K562 (cell line): ENCODE results near the gene DNMT3A. TPM values are rescaled to one million over a fixed set of nuclear protein-coding genes. Genes with fewer than 3 reads are reported as not detected.

Source experiments
- ATAC-seq: fragments of 200-7000 bp; cut with Tn5 transposase; 3 replicates; pipeline ENCODE4 v1.9.1; 2020; ENCODE audit warnings: moderate library complexity
- BruUV-seq: library from RNA; stranded (reverse); fragments of 400-500 nt; replicated peaks from 2 replicates; lab custom pipeline; 2021; lab: Mats Ljungman, UMichigan
- CTCF ChIA-PET: fragments of 300-600 bp; formaldehyde crosslinking; extraction: SDS; loops from one replicate; lab custom pipeline; 2021; ENCODE audit warnings: low intra/inter-chr PET ratio; lab: Yijun Ruan, JAX
- POLR2A ChIA-PET: fragments of 300-600, 350-650 bp; sonication (Branson Sonifier 250); formaldehyde crosslinking; extraction: SDS; loops from one replicate; lab custom pipeline; 2021; ENCODE audit warnings: antibody characterized with exemption, inconsistent platforms; lab: Yijun Ruan, JAX
- DNase-seq, 4 experiments: peaks; one replicate each; pipeline versions ENCODE4 v3.0.0 to v3.0.0-alpha.2; 2011 to 2018; ENCODE audit warnings: low spot score in 3 of 4, mixed read lengths in 3 of 4; ENCODE audit errors: extremely low read depth in 1 of 4
- FAIRE-seq: peaks from 2 replicates; lab custom pipeline; 2011; peaks lifted over from hg19 to GRCh38; lab: Jason Lieb, UNC
- H2AFZ ChIP-seq: 2 replicates; pipeline ENCODE4 v1.6.0; 2011; ENCODE audit warnings: low read depth, low read length, control low read depth, inconsistent platforms
- H3K27ac ChIP-seq: fragments of 200-600 bp; 3 replicates; pipeline ENCODE4 v1.8.0; 2011; ENCODE audit warnings: low read depth, mild to moderate bottlenecking, control low read depth, inconsistent platforms, low read length, moderate library complexity, mixed read lengths; ENCODE audit errors: extremely low read depth
- H3K27me3 ChIP-seq, 2 experiments: fragments of 300-600 bp in 1 of 2; 2 replicates in 1 of 2; 3 replicates in 1 of 2; pipeline versions ENCODE4 v1.6.0 to v1.8.0; 2011; ENCODE audit warnings: inconsistent platforms in 2 of 2, low read length in 2 of 2, mild to moderate bottlenecking in 1 of 2, mixed read lengths in 1 of 2, moderate library complexity in 1 of 2; ENCODE audit not compliant: control insufficient read depth in 2 of 2, insufficient read depth in 2 of 2
- H3K36me3 ChIP-seq: fragments of 300-600 bp; 3 replicates; pipeline ENCODE4 v1.8.0; 2011; ENCODE audit warnings: mild to moderate bottlenecking, low read length, inconsistent platforms; ENCODE audit not compliant: control insufficient read depth, insufficient read depth
- H3K4me1 ChIP-seq, 2 experiments: fragments of 200-600 bp in 1 of 2; replicated peaks in 1 of 2; 2 replicates in 1 of 2; 3 replicates in 1 of 2; pipeline versions ENCODE4 v1.5.1 to v1.8.0; 2011; ENCODE audit warnings: inconsistent platforms in 2 of 2, low read length in 2 of 2, mild to moderate bottlenecking in 1 of 2, mixed read lengths in 1 of 2, moderate library complexity in 1 of 2; ENCODE audit not compliant: control insufficient read depth in 2 of 2, insufficient read depth in 2 of 2
- H3K4me2 ChIP-seq: 2 replicates; pipeline ENCODE4 v1.6.1; 2011; ENCODE audit warnings: low read length, control low read depth, inconsistent platforms, mixed read lengths; ENCODE audit not compliant: insufficient read depth
- H3K4me3 ChIP-seq: fragments of 200-600 bp; sonication (generic), shearing (Covaris generic); 2 replicates; pipeline ENCODE4 v1.5.1; 2016; ENCODE audit warnings: control low read depth, inconsistent platforms
- H3K79me2 ChIP-seq: fragments of 200-600 bp; 3 replicates; pipeline ENCODE4 v1.8.0; 2011; ENCODE audit warnings: low read length, inconsistent platforms; ENCODE audit not compliant: control insufficient read depth, insufficient read depth
- H3K9ac ChIP-seq, 2 experiments: 2 replicates each; pipeline versions ENCODE4 v1.6.0 to v1.6.1; 2011; ENCODE audit warnings: low read depth in 2 of 2, low read length in 2 of 2, control low read depth in 1 of 2, inconsistent platforms in 1 of 2, mild to moderate bottlenecking in 1 of 2, mixed read lengths in 1 of 2; ENCODE audit not compliant: insufficient read depth in 1 of 2
- H3K9me1 ChIP-seq: one replicate; pipeline ENCODE4 v1.6.0; 2011; ENCODE audit warnings: inconsistent platforms, mild to moderate bottlenecking, low read length, moderate library complexity; ENCODE audit not compliant: control insufficient read depth, insufficient read depth
- H3K9me3 ChIP-seq: replicated peaks from 2 replicates; pipeline ENCODE4 v1.5.1; 2011; ENCODE audit warnings: low read depth, low read length, inconsistent platforms; ENCODE audit not compliant: control insufficient read depth, insufficient read depth
- H4K20me1 ChIP-seq: replicated peaks from 2 replicates; pipeline ENCODE4 v1.6.1; 2011; ENCODE audit warnings: low read length, inconsistent platforms, mixed read lengths; ENCODE audit not compliant: control insufficient read depth, insufficient read depth
- L3MBTL2 ChIP-seq: fragments of 450-650 bp; IDR thresholded peaks from 2 replicates; pipeline ENCODE4 v1.6.1; 2016; ENCODE audit warnings: mild to moderate bottlenecking, moderate library complexity
- ZNF23 ChIP-seq: fragments of 250-450 bp; sonication (Bioruptor Pico); IDR thresholded peaks from 2 replicates; pipeline ENCODE4 v1.4.0; 2020; ENCODE audit warnings: mild to moderate bottlenecking
- WGBS: fragments of 100-300 bp; shearing (Covaris generic); methylation state at CpG from one replicate; pipeline ENCODE4 v1.1.6; 2016; ENCODE audit warnings: low coverage, mixed read lengths; ENCODE audit not compliant: insufficient coverage; ENCODE audit errors: missing lambda C conversion rate; 5-methylcytosine and 5-hydroxymethylcytosine counted together
- in situ Hi-C: fragments of 300-500 bp; cut with MboI; formaldehyde crosslinking; loops from 4 replicates; pipeline ENCODE4 v1.15.0; 2018; ENCODE audit warnings: inconsistent platforms, mixed read lengths
- intact Hi-C: fragments of 100-400 bp; cut with micrococcal nuclease; formaldehyde crosslinking; loops from 2 replicates; pipeline ENCODE4 v1.14.2; 2022
- polyA plus RNA-seq, 8 experiments: library from polyadenylated mRNA; depleted of rRNA in 4 of 8; stranded (reverse) in 5 of 8; unstranded in 3 of 8; fragments of >200 nt; fragmentation: Nextera tagmentation in 2 of 8; fragmentation: Illumina TruSeq in 1 of 8; extraction: Ambion mirVana in 2 of 8; extraction: Trizol in 1 of 8; gene quantifications; 2 replicates each; pipeline versions ENCODE4 v1.2.1 to v1.2.3, GENCODE V29; 2011 to 2014; ENCODE audit warnings: inconsistent platforms in 1 of 8, missing spikeins in 1 of 8
- total RNA-seq, 7 experiments: library from RNA; depleted of rRNA in 6 of 7; stranded (reverse); fragments of >200 nt in 6 of 7; fragmentation: Illumina TruSeq in 2 of 7; extraction: Trizol in 2 of 7; gene quantifications; 2 replicates each; pipeline versions ENCODE4 v1.2.1 to v1.2.3, GENCODE V29; 2011 to 2021; ENCODE audit warnings: low replicate concordance in 1 of 7
- TF ChIP-seq, protein P1 (sequence below): fragments of 250-450 bp; sonication (Bioruptor Pico); IDR thresholded peaks from 2 replicates; pipeline ENCODE4 v1.5.0; 2020; ENCODE audit warnings: mild to moderate bottlenecking, borderline replicate concordance

Gene DNMT3A
- total and polyA plus RNA-seq, 9 of the 15 experiments (the other 6 are each of a cell fraction or from before 2014, with no cell fraction given) = 3.0 to 16.0 (median 6.1) TPM

DNA sequence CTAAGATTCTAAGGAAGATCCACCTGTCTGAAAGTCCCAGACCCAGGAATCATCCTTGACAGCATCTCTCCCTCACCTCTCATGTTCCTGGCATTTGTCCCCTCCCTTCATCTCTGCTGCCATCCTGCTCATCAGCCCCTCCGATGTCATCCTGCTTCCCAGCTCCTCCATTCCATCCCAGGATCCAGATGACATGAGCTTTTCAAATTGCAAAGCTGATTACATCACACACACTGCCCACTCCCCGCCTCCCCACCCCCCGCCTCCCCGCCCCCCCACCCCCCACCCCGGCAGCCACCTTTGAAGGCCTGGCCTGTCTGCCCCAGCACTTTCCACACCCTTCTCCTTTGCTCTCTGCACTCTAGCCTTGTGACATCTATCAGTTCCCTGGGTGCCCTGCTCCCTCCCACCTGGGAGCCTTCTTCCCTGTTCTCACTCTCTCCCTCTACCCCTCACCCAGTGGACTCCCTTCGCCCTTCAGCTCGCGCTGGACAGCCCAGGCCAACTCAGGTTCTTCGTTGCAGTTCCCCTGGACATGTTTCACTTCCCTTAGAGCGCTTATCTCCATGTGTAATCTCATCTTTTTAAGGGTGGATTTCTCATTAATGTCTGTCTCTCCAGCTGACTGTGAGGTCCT is 61.6 kb downstream of the DNMT3A start:
- H3K9ac ChIP-seq = peak overlapping the region in 1 of 2 experiments; percentile 48; a peak in 1 of 4 replicates
- no peak overlapping the region for H3K27ac ChIP-seq
- CTCF ChIA-PET = no interaction called here
- H3K36me3 ChIP-seq = no peaks in the 10 kb centered on the region
- ATAC-seq (no peak), DNase-seq (no peak)
- H3K27me3 ChIP-seq = peaks cover 15 to 33% of the 10 kb centered on the region in 2 experiments; a peak in 4 of 5 replicates
- H3K4me3 ChIP-seq = no peak overlapping the region
- peak; percentile 65 for TF ChIP-seq L3MBTL2
- TF ChIP-seq, protein P1, sequence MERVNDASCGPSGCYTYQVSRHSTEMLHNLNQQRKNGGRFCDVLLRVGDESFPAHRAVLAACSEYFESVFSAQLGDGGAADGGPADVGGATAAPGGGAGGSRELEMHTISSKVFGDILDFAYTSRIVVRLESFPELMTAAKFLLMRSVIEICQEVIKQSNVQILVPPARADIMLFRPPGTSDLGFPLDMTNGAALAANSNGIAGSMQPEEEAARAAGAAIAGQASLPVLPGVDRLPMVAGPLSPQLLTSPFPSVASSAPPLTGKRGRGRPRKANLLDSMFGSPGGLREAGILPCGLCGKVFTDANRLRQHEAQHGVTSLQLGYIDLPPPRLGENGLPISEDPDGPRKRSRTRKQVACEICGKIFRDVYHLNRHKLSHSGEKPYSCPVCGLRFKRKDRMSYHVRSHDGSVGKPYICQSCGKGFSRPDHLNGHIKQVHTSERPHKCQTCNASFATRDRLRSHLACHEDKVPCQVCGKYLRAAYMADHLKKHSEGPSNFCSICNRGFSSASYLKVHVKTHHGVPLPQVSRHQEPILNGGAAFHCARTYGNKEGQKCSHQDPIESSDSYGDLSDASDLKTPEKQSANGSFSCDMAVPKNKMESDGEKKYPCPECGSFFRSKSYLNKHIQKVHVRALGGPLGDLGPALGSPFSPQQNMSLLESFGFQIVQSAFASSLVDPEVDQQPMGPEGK = no peak
- TF ChIP-seq ZNF23 (CRISPR knock-in tag) = no peak
- TF ChIP-seq, all 486 proteins: peak for 1
- in situ Hi-C loops (no loop called here), intact Hi-C loops (no loop called here)
- 16% methylated on average over 5 of the region's 10 CpGs for WGBS
- no peaks in the 10 kb centered on the region for H3K9me1 ChIP-seq
- H4K20me1 ChIP-seq = 0 out of 2 replicates have a peak, but pooled peaks cover 4% of the 10 kb centered on the region
- H3K9me3 ChIP-seq = no peaks in the 10 kb centered on the region
- H2AFZ ChIP-seq = no peak overlapping the region
- no peak overlapping the region for H3K4me2 ChIP-seq
- POLR2A ChIA-PET = interaction anchor here (0.6 kb wide), 1 partner anchor 32 kb away, joined by 6 read pairs; no protein-coding TSS in a partner anchor
- peak; percentile 58 for FAIRE-seq
- no TSS peak for BruUV-seq
- no peaks in the 10 kb centered on the region for H3K79me2 ChIP-seq
- H3K4me1 ChIP-seq = peaks cover 0 to 17% of the 10 kb centered on the region in 2 experiments; a peak in 2 of 5 replicates
